ENCODE results near the gene SH2D3C. TPM values are rescaled to one million over a fixed set of nuclear protein-coding genes. Genes with fewer than 3 reads are reported as not detected.

SH2D3C gene
- total and polyA plus RNA-seq, 7 donors = 1.4 to 11.3 (median 5.0) TPM

- H3K9me3 ChIP-seq = no peaks in the 10 kb centered on the region
- intact Hi-C loops (cut with DNase I) = no loop called here
- DNase-seq = no peak
- peak overlapping the region; percentile 48 to 66 (median 52) for H3K27ac ChIP-seq
- peaks cover 0 to 12% (median 9%) of the 10 kb centered on the region in 4 donors for H3K4me1 ChIP-seq
- no peaks in the 10 kb centered on the region for H3K36me3 ChIP-seq
- 61 to 68% methylated on average over 13 of the region's 13 CpGs for WGBS, 2 donors
- TF ChIP-seq POLR2AphosphoS5 (IDR thresholded peaks at IDR 0.05) (no peak), EP300 (IDR thresholded peaks at IDR 0.05) (no peak), POLR2A (IDR thresholded peaks at IDR 0.05) (no peak), CTCF (IDR thresholded peaks at IDR 0.05) (no peak)
- H3K27me3 ChIP-seq = peaks cover 0 to 7% (median 0%) of the 10 kb centered on the region in 3 donors
- H3K4me3 ChIP-seq = no peak overlapping the region
These were observed 10.5 kb downstream of the SH2D3C start for GRCh38 chr9:127767909-127768331.

GRCh38 chr9:127767410-127767809, 11.1 kb downstream of the SH2D3C start:
- H3K27ac ChIP-seq = peak overlapping the region; percentile 48 to 66 (median 52)
- no peaks in the 10 kb centered on the region for H3K36me3 ChIP-seq
- H3K27me3 ChIP-seq = peaks cover 0 to 7% (median 0%) of the 10 kb centered on the region in 3 donors
- WGBS, 2 donors = 58 to 61% methylated on average over 3 of the region's 3 CpGs
- H3K4me3 ChIP-seq = no peak overlapping the region
- no peak for DNase-seq
- H3K4me1 ChIP-seq = peaks cover 0 to 12% (median 9%) of the 10 kb centered on the region in 4 donors
- no peak for TF ChIP-seq POLR2AphosphoS5 (IDR thresholded peaks at IDR 0.05)
- TF ChIP-seq POLR2A (IDR thresholded peaks at IDR 0.05) = no peak
- TF ChIP-seq CTCF (IDR thresholded peaks at IDR 0.05) = no peak
- TF ChIP-seq EP300 (IDR thresholded peaks at IDR 0.05) = no peak
- H3K9me3 ChIP-seq = no peaks in the 10 kb centered on the region
- intact Hi-C loops (cut with DNase I) = no loop called here

GRCh38 chr9:127765418-127765817, 13.0 kb downstream of the SH2D3C start:
- 68 to 81% methylated on average over 1 of the region's 1 CpG for WGBS, 2 donors

GRCh38 chr9:127763918-127764384, 14.5 kb downstream of the SH2D3C start:
- no peaks in the 10 kb centered on the region for H3K36me3 ChIP-seq
- H3K27ac ChIP-seq = peak overlapping the region in 3 of 4 donors; percentile 17 to 65 (median 39)
- WGBS, 2 donors = 27 to 66% methylated on average over 7 of the region's 7 CpGs
- H3K4me3 ChIP-seq = no peak overlapping the region
- intact Hi-C loops (cut with DNase I) = no loop called here
- no peaks in the 10 kb centered on the region for H3K4me1 ChIP-seq
- peaks cover 3 to 32% (median 11%) of the 10 kb centered on the region in 3 donors for H3K27me3 ChIP-seq
- DNase-seq = no peak
- H3K9me3 ChIP-seq = no peaks in the 10 kb centered on the region
- TF ChIP-seq CTCF (IDR thresholded peaks at IDR 0.05) (peak in 1 of 4 experiments; percentile 10), POLR2A (IDR thresholded peaks at IDR 0.05) (no peak), EP300 (IDR thresholded peaks at IDR 0.05) (peak in 1 of 4 donors; percentile 66), POLR2AphosphoS5 (IDR thresholded peaks at IDR 0.05) (peak in 3 of 4 donors; percentile 24 to 50 (median 48))

More at GRCh38 chr9:127765418-127765817, 13.0 kb downstream of the SH2D3C start:
- Histone ChIP-seq H3K4me3 (no peak overlapping the region), H3K27me3 (peaks cover 3 to 26% (median 4%) of the 10 kb centered on the region in 3 donors), H3K9me3 (no peaks in the 10 kb centered on the region), H3K27ac (peak overlapping the region in 2 of 4 donors; percentile 3 to 46), H3K4me1 (peaks cover 0 to 3% (median under 1%) of the 10 kb centered on the region in 4 donors), H3K36me3 (no peaks in the 10 kb centered on the region)
- no peak for TF ChIP-seq POLR2A (IDR thresholded peaks at IDR 0.05)
- TF ChIP-seq POLR2AphosphoS5 (IDR thresholded peaks at IDR 0.05) = no peak
- TF ChIP-seq EP300 (IDR thresholded peaks at IDR 0.05) = no peak
- TF ChIP-seq CTCF (IDR thresholded peaks at IDR 0.05) = no peak
- intact Hi-C loops (cut with DNase I) = no loop called here
- no peak for DNase-seq

Measured in sigmoid colon (tissue), 7 donors.